NCI-H1105 treated with DMSO at 0.1 percent for 48 hours (cell line): ENCODE results near the gene CRYBB1.
A peak's percentile ranks its signal among the peaks of the same experiment; 100 is the strongest.

Experiments
- DNase-seq: peaks from one replicate; lab custom pipeline; 2025; lab: John Stamatoyannopoulos, UW

Gene CRYBB1

DNA sequence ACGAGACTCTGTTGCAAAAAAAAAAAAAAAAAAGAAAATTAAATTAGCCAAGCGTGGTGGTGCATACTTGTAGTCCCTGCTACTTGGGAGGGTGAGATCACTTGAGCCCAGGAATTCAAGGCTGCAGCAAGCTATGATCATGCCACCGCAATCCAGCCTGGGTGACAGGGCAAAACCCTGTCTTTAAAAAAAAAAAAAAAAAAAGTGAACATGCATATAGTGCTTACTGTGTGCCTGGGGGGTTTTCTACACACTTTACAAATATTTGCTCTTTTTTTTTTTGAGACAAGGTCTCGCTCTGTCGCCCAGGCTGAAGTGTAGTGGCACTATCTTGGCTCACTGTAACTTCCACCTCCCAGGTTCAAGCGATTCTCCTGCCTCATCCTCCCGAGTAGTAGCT, 40.7 kb downstream of the CRYBB1 start:
- no peak for DNase-seq

DNA sequence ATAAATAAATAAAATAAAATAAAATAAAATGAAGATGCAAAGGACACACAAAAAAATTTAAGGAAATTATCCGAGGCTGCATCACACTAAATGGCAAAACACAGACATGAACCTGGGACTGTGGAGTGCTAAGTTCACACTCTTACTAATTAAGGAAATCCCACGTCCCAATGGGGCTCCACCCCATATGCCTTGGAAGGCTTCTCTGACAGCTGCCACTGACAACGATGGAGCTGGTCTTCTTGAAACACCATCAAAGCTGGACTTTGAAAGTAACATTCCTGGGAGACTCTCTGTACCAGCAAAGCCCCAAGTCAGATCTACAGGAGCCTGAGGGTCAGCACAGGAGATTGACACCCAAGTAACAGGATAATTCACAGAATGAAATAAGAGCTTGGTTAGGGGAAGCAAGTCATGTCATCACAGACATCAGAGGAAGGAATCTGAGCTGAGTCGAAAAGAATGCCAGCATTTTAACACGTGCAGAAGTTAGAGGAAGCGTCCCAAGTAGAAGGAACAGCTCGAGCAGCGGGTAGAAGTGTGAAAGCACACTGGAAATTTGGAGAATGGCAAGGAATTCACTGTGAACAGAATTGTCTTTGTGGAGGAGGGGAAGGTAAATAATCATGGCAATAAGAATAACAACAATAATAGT, 41.7 kb downstream of the CRYBB1 start:
- DNase-seq, result no peak

DNA sequence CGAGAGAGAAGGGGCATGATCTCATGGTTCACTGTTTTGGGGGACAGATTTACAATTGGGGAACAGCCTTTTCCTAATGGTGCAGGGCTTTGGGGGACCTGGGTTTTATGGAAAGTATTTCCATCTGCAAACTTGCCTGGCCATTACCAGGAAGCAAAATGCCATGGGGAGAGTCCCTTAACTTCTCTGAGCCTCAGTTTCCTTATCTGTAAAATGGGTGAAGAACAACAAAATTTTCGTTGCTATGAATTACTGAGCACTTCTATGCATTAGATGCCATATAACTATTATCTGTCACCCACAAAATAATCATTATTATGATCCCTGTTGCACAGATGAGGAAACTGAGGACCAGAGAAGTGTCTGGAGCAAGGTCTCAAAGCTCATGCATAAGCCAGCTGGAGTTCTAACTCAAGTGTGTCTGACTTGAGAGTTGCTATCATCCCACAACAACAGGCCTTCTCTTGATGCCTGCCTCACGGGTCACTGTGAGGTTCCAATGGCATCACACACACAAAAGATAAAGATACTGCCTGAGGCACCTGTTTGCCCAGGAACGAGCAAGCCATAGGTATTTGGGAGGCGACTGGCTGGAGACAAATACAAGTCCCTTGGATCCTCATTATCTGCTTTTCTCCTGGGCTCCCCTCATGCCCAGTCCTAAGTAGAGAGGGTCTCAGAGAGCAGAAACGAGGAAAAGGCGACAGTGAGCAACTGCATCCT, 43.7 kb downstream of the CRYBB1 start:
- DNase-seq, result no peak

DNA sequence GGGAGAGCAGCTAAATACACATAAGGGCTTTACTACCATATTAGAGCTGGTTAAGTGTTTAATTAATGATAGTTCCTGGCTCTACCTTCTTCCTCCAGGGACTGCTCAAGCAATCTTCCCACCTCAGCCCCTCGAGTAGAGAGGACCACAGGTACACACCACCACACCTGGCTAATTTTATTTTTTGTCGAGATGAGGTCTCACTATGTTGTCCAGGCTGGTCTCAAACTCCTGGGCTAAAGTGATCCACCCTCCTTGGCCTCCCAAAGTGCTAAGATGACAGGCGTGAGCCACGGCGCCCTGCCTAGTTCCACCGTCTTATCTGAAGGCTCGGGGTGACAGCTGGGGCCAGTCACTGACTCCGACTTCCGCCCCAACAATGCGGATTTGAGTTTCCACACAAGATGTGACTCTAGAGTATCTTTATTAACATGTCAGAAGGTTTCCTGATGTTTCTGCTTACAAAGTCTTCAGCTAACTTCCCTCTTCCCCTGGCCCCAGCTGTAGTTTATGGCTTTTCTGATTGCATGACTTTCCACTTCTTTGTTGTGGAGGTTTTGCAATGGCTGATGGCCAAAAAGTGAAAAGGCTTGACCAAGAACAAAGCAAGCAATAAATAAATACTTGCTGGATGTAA, 44.7 kb downstream of the CRYBB1 start:
- DNase-seq, result no peak

DNA sequence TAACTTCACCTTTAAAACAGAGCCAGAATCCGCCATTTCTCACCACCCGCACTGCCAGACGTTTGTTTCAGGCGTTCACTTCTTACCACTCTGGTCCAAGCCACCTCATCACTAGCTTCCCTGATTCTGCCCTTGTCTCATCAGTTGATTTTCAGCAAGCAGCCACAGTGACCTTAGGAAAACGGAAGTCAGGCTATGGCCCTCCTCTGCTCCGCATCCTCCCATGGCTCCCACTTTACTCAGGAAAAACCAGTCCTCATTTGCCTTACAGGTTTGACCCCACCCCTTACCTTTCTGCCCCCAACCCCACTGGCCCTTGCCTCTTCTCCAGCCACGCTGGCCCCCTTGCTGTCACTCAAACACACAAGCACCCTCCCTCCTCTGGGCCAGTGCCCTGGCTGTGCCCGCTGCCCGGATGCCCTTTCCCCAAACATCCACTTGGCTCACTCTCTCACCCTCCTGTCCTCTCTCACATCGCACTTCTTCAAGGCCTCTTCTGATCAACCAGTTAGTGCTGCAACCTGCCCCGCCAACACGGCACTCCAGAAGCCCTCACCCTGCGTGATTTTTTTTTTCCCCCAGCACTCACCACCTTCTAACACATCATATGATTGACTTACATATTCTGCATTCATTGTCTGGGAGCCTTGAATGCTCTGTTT, 46.8 kb downstream of the CRYBB1 start:
- DNase-seq, result no peak

DNA sequence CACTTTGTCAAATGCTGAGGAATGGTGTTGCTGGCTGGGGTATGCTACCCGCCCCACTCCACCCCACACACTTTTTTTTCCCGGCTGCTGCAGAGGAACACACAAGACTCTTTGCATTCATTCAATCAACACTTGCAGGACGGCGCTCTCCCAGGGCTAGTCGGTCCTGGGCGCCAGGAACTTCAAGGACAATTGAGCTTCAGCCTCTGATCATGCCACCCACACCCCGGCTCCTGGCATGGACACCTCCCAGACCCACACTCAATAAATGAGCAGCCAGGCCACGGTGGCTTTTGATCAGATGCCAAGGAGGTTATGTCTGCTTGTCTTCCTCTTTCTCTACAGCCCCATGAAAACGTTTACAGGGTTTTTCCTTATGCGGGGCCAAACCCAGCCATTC, 47.7 kb downstream of the CRYBB1 start:
- DNase-seq, result no peak

DNA sequence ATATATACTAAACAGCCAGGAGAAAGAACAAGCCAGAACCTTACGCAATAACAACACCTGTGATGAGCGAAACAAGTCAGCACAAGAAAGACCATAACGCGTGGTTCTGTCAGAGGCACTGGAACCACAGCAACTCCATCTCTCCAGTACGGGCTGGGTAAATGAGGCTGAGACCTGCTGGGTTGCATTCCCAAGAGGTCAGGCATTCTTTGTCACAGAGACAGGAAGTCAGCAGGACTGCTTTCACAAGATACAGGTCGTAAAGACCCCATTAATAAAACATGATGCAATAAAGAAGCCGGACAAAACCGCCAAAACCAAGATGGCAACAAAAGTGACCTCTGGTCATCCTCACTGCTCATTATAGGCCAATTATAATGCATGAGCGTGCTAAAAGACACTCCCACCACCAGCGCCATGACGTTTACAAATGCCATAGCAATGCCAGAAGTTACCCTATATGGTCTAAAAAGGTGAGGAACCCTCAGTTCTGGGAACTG, 49.6 kb downstream of the CRYBB1 start:
- no peak for DNase-seq

DNA sequence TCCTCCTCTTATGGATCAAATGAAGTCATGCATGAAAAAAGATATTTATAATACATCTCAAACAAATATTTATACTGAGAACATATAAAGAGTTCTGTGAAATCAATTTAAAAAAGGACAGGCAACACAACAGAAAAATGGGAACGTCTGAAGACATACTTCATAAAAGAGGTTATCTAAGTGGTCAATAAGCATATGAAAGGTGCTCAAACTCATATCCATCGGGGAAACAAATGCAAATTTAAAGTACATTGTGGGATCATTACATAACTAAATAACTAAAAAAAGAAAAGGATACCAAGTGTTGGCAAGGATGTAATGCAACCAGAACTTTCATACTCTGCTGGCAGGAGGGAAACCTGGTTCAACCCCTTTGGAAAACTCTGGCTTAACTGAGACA, 50.2 kb downstream of the CRYBB1 start:
- DNase-seq, result no peak

DNA sequence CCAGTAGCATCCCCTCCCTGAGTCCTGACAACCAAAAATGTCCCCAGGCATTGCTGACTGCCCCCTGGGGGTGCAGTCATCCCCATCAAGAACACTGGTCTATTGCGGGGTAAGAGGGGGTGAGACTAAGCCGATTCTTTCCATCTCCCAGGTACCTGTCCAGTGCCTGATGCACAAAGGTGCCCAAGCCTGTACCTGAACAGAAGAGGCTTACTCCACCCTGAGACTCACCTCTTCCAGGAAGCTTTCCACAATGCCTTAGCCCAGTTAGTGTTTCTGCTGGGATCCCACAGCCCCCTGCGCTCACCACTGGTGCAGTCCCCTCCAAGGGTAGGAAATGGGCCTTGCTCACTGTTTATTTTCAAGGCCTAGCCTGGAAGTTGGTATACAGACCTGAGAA, 50.8 kb downstream of the CRYBB1 start:
- no peak for DNase-seq

DNA sequence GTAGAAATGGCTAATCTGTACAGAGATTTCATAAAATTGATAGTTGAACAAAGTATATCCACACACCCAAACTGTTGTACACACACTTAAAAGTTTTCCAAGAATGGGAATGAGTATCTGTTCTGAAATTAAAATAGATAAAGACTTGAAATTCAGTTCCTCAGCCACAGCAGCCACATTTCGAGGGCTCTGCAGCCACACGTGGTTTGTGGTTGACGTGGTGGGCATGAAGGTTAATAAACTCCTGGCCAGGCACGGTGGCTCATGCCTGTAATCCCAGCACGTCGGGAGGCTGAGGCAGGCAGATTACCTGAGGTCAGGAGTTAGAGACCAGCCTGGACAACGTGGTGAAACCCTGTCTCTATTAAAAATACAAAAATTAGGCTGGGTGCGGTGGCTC, 51.9 kb downstream of the CRYBB1 start:
- no peak for DNase-seq

DNA sequence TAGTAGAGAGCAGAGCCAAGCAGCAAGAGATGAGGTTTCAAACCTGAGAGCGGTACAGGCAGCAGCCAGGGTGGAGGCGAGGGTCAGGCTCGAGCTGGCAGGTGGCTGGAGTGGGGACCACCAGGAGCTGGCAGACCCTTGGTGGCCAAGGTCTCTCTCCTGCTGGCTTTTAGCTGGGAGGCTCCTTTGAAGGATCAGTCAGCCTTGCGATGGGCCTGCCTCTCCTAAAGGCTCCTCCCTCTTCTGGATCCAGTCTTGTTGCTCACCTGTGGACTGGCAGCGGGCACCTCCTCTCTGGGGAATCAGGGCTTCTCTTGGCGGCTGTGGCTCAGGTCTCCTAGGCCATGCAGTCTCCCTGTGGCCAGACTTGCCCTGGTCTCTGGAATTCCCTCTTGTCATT, 52.6 kb downstream of the CRYBB1 start:
- no peak for DNase-seq

DNA sequence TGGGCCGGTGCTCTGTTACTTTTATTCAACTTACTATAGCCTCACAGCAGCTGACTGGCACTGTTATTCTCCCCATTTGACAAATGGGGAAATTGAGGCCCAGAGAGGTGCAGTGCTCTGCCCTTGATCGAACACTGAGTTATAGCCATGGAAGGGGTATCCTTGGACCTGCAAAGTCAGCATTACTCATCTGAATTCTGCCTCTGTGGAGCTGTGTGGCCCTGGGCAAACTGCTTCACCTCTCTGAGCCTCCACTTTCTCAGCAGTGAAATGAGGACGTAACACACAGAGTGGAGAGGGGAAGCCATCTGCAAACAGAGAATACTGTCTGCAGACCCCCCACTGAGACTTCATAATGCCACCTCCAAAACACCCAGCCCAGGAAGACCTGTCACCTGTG, 53.2 kb downstream of the CRYBB1 start:
- DNase-seq, result no peak

DNA sequence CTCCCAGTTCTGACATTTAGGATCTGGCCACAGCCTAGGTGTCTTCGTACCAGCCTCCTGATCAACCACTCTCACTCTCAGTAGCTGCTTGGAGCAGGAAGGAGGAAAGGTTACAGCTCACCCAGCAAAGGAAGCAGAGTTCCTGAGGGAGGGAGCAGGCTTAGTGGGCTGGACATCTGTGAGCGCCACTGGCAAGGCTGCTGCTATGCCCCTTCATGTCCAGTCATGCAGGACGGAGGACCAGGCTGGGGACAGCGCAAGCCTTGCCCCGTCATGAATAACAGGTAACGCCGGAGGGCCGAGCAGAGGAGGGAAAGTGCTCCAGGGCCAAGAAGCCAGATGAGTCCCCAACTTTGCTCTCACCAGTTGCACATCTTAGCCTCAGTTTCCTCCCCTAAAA, 53.6 kb downstream of the CRYBB1 start:
- DNase-seq, result no peak

DNA sequence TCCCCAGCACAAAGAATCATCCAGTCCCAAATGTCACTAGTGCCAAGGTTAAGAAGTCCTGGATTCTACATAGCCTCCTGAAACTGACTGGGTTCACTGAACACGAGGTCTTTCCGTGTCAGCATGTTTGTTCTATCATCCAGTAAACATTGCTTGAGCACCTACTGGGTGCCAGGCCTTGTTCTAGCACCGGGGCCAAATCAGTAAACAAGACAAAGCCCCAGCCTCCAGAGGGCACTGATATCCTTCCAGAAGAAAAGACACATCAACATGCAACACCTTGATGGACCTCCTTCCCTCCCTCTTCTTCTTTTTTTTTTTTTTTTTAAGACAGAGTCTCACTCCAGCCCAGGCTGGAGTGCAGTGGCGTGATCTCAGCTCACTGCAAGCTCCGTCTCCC, 54.8 kb downstream of the CRYBB1 start:
- no peak for DNase-seq

DNA sequence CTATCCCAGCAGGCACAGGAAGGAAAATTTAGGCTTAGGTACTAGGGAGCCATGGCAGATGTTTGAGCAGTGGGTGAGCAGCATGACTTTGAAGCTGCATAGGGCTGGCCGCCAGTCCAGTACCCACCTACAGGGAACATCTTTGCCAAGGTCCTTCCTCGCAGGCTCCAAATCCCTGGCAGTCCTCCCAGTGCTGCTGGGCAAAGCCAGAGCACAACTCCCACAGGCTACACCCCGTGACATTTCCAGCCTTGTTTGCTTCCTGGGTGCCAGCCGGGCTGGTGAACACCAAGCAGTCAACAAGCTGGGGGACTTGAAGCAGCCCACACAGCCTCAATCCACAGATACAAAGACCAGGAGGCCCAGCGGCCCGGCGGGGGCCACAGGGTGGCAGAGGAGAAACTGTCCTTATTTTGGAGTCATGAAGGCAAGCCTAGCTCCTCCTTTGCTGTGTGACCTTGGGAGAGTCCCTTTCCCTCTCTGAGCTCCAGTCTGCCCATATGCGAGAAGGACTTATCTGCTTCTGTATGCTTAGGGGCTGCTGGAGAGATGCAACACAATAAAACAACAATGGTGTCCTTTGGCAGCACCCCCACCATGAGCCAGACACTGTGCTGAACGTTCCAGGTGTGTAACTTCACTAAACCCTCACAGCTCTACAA, 55.9 kb downstream of the CRYBB1 start:
- no peak for DNase-seq

DNA sequence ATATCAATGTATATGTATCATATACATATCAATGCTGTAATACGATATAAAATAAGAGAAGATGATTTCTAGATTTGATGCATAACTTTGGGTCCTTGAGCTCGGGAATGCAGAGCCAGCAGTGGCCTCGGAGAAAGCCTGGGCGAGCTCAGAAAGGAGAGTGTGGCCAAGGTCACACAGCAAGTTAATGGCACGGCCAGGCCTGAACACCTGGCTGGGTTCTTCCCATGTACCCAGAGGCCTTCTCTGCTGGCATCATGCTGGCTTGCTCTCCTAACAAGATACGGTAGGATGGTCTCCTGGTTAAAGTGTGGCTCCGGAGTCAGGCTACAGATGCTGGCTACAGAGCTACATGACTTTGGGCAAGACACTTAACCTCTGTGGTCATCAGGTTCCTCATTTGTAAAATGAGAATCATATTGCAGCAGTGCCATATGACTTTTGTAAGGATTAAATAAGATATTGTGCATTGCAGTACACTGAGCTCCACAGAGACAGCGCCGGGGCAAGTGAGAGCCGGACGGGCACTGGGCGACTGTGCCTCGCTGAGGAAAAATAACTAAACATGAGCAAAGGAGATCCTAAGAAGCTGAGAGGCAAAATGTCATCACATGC, 57.8 kb downstream of the CRYBB1 start:
- no peak for DNase-seq

DNA sequence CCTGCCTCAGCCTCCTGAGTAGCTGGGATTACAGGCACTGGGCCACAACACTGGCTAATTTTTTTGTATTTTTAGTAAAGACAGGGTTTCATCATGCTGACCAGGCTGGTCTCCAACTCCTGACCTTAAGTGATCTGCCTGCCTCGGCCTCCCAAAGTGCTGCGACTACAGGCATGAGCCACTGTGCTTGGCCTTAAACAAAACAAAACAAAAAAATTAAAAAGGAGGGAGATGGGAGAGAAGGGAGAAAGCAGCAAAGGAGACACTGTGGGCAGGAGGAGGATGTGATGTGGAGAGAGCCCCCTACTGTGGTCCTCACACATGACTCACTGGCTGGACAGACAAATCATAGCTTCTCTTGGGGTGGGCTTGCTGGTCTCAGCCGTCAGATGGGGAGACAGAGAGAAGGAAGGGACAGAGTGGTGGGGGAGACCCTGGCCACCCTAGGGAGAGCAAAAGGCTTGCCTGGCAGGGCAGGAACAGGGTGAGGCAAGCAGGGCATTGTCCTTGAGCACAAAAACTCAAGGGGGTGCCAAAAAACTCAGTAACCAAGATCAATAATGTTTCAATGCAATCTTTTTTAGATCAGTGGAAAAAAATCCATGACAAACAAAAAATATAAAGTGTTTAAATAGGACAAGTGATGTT, 59.5 kb downstream of the CRYBB1 start:
- DNase-seq, result no peak

DNA sequence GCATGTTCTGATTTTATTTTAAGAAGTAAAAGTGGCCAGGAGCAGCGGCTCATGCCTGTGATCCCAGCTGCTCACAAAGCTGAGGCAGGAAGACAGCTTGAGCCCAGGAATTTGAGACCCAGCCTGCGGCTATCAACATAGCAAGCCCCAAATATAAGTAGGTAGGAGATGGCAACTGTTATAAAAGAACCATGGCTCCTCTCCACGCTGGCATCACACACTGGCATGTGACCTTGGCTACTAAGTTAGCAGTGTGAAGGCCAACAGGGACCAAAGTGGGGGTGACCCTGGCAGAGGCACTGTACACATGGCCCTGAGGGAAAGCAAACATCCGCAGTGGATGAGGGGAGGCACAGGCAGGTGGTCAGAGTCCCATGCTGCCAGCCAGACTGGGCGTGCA, 60.9 kb downstream of the CRYBB1 start:
- no peak for DNase-seq

DNA sequence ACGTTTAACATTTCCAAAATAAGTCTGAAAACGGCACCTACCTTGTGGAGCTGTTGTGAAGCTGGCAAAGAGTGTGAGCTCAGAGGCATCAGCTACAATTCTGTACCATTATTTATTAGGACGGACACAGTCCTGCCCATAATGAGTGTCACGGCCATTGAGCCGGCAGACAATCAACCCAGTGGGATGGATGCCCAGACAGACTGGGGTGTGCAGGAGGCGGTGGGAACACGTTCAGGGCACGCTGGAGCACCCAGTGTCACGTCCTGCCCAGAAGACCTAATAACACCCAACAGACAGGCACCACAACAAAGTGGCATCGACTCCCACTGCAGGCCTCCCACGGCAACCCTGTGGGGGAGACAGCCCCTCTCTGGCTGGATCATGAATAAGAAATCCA, 62.3 kb downstream of the CRYBB1 start:
- no peak for DNase-seq

DNA sequence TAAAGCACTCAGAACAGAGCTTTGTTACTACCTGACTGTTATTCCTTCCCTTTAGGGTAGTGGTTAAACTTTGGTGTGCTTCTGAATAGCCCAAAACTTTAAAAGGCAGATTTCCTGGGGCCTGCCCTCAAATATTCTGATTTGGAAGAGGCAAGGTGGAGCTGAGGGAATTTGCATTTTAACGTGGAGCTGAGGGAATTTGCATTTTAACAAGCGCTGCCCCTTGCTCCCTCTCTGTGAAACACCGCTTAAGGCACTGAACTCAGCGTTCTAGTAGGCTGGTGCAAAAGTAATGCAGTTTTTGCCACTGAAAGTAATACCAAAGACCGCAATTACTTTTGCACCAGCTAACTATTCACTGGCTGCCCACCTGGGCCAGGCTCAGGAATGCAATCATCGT, 62.9 kb downstream of the CRYBB1 start:
- no peak for DNase-seq

DNA sequence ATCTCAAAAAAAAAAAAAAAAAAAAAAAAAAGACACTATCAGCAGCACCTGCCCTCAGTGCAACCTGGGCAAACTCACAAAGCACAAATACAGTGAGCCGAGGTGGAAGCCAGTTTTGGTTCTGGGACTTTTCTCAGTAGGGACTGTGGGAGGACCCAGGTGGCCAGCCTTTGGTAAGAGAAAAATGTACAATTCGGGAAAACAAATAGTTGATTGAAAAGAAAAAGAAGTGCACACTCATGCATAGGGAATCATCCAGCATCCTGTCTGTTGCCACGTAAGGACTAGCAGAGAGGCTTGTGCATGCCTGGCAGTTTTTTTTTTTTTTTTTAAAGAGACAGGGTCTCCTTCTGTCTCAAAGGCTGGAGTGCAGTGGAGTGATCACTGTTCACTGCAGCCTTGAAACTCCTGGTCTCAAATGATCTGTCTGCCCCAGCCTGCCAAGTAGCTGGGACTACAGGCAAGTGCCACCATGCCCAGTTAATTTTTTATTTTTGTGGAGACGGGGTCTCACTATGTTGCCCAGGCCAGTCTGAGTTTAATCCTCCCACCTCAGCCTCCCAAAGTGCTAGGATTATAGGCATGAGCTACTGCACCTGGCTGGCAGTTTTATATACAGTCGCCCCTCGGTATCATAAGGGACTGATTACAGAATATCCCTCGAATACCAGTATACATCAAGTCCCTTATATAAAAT, 64.6 kb downstream of the CRYBB1 start:
- peak; percentile 36 for DNase-seq
